HG02852 (cell line): ENCODE data around the gene SLC7A14.
"Not testable (repeated sequence)": the region's sequence is repeated elsewhere in the genome, so short reads cannot be mapped to it uniquely, and the experiment has no call there.

Experiments
- ATAC-seq: cut with Tn5 transposase; IDR thresholded peaks from one replicate; pipeline ENCODE4 v1.9.1; 2021; ENCODE audit warnings: mild to moderate bottlenecking, moderate library complexity; ENCODE audit not compliant: unreplicated experiment

The SLC7A14 gene

GRCh38 chr3:170594528-170594927 lies 8.7 kb upstream of the SLC7A14 start:
- no peak for ATAC-seq

DNA sequence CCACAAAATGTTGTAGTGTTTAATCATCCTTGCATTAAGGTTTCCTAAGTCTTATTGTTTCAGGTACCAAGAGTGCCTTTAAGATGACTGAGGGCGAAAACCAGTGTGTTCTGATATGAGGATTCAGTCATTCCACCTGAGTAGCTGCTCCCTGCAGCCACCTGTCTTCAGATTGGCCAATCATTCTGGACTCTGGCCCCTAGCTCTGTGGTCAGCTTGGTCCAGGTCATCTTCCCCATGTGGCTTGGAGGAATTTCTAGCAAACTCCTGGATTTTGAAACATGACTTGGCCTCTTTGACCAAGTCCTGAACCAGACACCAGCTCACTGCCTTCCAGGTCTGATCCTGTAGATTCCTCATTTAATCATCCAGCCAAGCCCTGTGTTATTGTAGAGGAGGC lies 7.8 kb upstream of the SLC7A14 start:
- no peak for ATAC-seq

GRCh38 chr3:170589113-170589512 lies 3.2 kb upstream of the SLC7A14 start:
- no peak for ATAC-seq

- no peak for ATAC-seq
Measured at GRCh38 chr3:170585008-170585936, 603 bp downstream of the SLC7A14 start.

DNA sequence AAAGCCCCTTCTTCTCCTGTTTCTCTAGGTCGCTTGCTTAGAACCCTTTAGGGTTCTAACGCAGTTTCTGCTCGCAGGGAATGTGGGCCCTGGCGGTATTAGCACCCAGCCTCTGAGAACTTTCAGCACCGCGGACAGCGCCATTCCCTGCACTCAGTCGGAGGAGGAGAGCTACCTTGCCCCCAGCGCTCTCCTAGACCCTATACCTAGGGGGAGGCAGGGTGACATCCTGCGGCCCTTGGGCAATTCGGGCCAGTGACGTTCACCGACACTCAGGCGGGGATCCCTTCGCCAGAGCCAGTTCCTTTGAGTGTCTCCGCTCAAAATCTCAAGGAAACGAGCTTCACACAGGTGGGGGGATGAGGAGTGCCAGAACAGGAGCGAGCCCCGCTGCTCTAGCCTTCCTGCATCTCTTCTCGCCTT lies 1.3 kb downstream of the SLC7A14 start:
- no peak for ATAC-seq

- ATAC-seq: no peak
Measured at GRCh38 chr3:170579646-170580045, 6.2 kb downstream of the SLC7A14 start.

GRCh38 chr3:170572665-170573253 lies 13.1 kb downstream of the SLC7A14 start:
- peak; percentile 99 for ATAC-seq

- not testable (repeated sequence) for ATAC-seq
Measured at GRCh38 chr3:170567598-170567997, 18.3 kb downstream of the SLC7A14 start.

DNA sequence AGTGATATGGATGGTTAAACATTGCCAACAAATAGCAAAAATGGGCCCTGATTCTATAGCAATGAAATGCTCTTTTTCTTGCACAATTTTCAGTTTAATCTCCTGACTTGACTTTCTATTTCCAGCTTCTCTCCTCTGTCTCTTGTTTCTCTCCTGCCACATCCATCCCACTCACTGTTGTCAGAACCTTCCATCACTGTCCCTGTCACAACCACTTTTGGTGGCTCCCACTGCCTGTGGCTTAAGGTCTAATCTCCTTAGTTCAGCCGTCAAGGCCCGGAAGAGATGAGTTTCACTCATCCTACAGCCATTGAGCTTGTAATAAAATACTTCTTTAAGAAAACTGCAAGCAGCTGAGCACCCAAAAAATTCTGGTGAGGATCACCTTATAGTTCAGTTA lies 19.5 kb downstream of the SLC7A14 start:
- ATAC-seq: no peak

DNA sequence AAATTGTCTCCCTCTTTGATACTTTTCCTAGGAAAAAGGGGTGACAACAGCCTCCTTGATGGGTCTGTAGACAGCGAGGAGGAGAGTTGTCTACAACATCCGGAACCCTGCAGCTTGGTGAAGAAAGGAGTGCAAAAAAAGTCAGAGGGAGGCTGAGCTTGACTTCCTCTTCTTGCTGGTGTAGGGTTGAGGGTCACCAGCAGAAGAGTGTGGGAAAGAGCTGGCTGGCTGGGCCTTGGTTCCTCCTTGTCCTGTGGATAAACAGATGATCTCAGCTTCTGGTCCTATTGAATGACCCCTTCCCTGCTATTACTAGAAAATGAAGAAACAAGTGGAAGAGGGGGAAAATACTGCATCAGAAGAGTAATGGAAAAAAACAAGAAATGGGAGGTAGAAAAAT lies 20.4 kb downstream of the SLC7A14 start:
- ATAC-seq: no peak

GRCh38 chr3:170564664-170565063 lies 21.2 kb downstream of the SLC7A14 start:
- ATAC-seq: peak; percentile 32

GRCh38 chr3:170563712-170564423 lies 22.0 kb downstream of the SLC7A14 start:
- peak; percentile 90 for ATAC-seq

GRCh38 chr3:170562080-170562479 lies 23.8 kb downstream of the SLC7A14 start:
- ATAC-seq: no peak

GRCh38 chr3:170560717-170561382 lies 25.0 kb downstream of the SLC7A14 start:
- ATAC-seq: no peak

DNA sequence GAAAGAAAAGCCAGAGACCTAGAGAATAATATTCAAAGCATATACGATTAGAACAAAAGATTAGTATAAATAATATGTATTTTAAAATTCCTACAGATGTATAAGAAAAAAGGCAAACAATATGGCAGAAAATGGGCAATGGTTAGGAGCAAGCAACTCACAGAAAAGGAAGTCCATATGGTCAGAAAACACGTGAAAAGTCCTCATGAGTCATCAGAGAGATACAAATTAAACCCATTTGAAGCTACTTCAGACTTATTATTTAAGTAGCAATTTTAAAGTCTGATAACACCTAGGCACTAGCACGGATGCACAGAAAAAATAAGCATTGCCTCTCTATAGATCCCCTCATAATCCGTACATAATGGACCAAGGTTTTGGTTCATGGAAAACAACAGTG lies 25.6 kb downstream of the SLC7A14 start:
- ATAC-seq: no peak

DNA sequence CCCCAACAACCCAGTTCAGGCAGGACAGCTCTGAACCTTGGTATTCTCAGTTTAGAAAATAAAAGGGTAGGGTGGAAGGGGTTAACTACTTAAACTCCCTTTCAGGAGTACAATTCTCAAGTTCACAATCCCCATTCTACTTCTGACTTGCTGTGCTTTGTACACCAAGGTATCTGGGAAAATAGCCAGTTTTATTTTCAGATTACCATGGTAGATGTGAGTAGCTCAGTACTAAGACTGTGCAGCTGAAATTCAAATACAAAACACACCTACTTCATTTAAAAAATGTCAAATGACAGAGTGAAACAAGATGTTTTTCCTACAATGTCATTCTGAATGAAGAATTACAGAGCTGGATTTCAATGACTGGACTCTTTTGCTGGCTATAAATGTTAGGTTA lies 27.4 kb downstream of the SLC7A14 start:
- no peak for ATAC-seq

- no peak for ATAC-seq
Measured at GRCh38 chr3:170555329-170555728, 30.5 kb downstream of the SLC7A14 start.

DNA sequence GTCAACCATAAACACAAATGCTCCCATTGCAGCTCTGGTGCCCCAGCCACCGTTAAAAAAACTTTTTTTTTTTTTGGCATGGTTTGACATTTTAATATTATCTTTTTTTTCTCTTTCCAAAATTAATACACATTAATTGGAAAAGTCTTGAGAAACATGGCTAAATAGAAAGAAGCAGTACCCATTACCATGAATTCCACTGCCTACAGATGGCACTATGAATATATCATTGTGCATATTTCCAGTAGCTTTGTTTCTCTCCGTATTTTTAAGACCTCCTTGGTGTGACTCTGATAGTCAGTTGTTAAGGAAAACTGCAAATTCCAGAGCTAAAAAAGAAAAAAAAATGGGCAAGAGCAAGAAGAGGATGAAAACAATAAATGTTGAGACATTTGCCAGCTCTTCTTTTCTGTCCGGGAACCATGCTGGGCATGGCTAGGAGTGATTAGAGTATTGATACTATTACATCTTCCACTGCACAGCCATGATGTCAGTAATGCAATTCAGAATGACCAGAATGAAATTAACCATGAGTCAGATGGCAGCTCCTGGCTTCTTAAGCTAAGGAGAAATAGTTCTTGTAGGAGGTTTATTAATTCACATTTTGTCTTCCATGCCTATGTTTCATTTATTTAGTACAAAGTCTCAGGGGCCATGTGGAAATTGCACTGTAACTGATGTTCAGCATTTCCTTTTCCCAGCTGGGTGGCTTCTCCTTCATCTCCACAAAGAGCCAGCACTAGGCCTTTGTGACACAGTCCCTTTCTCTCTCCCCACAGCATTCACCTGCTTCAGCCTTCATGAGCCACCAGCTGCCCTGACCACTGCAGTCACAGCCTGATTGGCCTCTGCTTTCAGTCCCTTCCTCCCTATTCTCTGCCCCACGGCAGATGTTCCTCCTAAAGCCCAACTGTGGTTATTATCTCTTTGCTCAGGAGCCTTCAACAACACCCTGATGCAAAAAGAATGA lies 31.8 kb downstream of the SLC7A14 start:
- no peak for ATAC-seq

DNA sequence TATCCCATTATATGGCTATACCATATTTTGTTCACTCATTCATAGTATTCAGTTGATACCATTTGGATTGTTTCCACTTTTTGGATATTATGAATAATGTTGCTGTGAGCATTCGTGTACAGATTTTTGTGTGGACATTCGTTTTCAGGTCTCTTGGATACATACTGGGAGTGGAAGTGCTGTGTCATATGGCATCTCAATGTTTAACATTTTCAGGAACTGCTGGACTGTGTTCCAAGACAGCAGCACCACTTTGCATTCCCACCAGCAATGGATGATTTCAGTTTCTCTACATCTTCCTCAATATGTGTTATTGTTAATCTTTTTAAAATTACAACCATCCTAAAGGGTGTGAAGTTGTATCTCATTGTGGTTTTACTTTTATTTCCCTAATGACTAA lies 34.6 kb downstream of the SLC7A14 start:
- no peak for ATAC-seq

DNA sequence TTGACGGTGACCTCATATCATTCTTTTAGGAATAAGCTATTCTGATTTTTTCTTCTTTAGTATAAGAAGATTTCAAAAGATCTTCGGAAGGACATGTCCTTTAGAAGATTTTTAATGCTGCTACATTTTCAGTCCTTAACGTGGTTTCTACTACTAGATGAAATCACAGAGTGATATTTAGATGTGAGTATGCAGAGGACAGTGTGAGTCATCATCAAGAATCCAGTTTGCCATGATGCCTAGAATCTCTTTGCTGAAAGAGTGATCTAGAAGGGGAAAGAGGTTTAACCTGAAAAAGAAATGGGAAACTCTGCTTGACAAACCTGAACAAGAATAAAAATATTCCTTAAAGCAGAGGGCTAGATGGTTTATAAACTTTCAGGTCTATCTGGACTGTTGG lies 43.2 kb downstream of the SLC7A14 start:
- ATAC-seq: no peak
